SK-N-MC (cell line): ENCODE data around the gene GPRC5D.

ENCODE experiments used
- EZH2 ChIP-seq: fragments of 200-600 bp; sonication (generic); IDR thresholded peaks from one replicate; pipeline ENCODE4 v1.6.1; 2017; ENCODE audit warnings: antibody characterized with exemption
- POLR2AphosphoS5 ChIP-seq: IDR thresholded peaks from 2 replicates; pipeline ENCODE4 v1.6.1; 2012; ENCODE audit warnings: mild to moderate bottlenecking, low read depth, low read length, borderline replicate concordance

- TF ChIP-seq EZH2 (no peak), POLR2AphosphoS5 (no peak)
Measured at GRCh38 chr12:12893438-12893837, 58.5 kb downstream of the GPRC5D start.
